COLO668 (cell line): ENCODE results near the gene MANF.
"Not testable (repeated sequence)": the region's sequence is repeated elsewhere in the genome, so short reads cannot be mapped to it uniquely, and the experiment has no call there.

Source experiments
- DNase-seq: peaks from one replicate; lab custom pipeline; 2025; ENCODE audit not compliant: unreplicated experiment; lab: John Stamatoyannopoulos, UW

The MANF gene

DNA sequence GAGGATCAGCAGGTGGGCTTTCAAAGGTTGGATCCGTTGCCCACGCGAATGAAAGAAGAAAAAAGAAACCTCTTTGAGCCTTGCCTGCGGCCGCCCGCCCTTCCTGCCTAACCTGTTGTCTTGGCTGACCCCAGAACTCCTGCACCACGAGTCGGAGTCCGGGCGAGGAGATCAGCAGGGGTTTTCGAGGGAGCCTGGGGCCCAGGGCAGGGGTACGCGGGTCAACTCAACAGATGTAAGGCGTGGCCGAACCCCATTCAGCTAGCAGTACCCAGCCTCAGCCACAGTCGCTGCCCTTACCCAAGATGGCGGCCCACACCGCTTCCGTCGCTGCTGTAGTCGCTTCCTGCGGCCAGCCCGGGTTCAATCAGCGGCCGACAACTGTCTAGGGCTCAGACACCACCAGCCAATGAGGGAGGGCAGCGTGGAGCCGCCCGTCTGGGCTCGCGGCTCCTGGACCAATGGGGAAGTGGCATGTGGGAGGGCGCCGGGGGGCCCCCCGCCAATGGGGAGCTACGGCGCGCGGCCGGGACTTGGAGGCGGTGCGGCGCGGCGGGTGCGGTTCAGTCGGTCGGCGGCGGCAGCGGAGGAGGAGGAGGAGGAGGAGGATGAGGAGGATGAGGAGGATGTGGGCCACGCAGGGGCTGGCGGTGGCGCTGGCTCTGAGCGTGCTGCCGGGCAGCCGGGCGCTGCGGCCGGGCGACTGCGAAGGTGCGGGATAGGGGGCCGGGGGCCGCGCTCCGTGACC is at the start of gene MANF:
Gene MANF (plus strand): TSS at position 566 of the 748 bp plus-strand sequence. CDS start 52 bp downstream, at position 618.
- peak; percentile 95 for DNase-seq

DNA sequence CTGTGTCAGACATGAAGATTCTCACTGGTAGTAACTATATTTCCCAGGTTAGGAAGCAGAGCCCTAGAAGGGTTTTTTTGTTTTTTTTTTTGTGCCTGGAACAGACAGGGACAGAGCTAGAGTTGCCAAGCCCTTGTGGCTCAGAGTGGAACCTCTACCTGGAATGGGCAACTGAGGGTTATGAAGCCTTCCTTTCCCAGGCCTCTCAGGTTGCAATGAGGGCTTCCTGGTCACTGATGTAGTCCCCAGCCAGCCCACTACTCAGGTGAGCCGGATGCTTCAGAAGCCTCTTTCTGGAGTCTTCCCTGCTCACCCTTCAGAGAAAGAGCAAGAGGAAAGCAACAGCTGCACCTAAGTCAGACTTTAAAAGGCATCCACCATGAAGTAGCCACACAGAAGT is 48.8 kb upstream of the MANF start:
- DNase-seq, result no peak

DNA sequence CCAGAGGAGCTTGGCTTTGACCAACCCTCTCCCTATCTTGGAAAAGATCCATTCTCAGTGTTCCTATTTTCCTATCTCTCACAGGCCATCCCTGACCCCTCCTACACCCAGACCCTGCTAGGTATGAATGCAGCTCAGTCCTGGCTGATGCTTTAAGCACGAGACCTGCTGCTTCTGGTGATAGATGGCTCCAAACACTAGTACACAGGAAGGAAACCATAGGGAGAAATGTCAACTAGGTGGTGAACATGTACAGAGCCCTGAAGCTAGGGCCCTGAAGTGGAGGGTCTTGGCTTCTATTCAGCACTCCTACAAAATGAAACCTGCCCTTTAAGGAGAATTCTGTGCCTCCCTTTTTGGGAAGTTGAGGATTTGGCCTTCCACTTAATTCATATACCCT is 47.4 kb upstream of the MANF start:
- no peak for DNase-seq

DNA sequence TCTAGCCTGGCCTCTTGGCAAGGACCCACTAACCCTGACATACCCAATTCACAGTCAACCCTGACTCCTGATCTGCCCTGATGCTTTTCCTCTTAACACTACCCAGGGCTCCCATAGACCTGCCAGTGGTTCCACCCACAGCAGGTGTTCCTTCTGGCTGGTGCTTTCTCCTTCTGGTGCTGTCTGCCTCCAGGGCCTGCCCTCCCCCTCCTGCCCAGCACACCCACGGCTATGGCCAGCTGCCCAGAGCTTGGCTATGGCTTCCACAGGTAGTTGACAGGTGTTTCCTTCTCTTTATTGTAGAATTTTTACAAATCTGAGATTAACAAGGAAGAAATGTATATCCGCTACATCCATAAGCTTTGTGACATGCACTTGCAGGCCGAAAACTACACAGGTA is 46.5 kb upstream of the MANF start:
- DNase-seq, result peak; percentile 25

DNA sequence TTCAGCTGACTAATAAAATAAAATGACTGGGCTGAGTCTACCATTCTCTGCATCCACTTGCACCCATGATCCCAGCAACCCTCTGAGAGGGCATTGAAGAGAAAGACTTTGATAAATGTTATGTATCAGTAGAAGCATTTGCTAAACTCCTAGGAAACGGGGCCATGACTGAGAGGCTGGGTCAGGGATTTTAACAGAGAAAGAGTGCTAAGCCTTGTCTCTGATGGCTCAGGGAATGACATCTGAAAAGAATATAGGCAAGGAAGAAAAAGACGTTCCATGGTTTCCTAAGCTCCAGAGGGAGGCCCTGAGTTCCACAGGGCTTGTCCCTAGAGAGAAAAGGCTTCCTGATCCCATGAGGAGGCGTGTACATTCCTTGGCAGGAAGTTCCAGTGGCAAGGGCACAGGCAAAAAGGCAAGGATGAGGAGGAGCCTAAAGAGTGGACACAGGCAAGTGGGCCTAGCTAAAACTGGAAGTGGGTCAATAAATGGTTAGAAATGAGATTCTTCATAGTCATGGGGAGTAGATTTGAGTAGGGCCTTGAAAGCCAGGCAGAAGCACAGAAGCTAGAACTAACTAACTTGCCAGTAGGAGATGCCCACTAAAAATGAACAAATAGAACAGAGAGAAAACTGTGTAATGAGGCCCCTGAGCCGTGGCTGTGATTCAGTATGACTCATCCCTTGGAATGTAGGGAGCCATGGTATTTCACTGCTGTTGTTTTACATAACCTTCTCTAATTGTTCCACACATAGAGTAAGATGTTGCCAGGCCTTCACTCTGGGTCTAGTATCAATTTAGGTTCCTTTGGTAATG is 44.9 kb upstream of the MANF start:
- DNase-seq, result no peak

DNA sequence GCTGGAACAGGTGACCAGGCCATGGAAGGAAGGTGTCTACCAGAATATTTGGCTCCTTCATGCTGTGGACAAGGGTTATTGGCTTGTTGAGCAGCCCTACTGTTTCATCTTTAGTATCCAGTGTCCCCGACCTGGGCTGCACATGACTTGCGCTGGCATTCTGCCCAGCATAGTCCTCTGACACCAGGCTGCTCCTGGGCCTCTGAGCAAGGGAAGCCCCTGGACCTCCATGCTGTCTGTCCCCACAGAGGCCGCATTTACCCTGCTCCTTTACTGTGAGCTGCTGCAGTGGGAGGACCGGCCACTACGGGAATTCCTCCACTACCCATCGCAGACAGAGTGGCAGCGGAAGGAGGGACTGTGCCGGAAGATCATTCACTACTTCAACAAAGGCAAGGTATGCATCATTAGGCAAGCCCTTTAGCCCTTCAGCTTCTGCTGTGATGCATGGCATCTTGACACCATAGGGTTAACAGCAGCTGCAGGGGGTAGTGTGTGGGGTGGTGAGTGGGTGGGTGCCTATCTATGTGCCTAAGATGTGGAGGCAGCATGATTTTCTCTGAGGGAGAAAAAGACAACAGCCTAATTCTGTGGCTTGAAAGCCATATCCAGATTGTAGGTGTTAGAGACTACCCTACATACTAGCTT is 44.0 kb upstream of the MANF start:
- DNase-seq, result no peak

DNA sequence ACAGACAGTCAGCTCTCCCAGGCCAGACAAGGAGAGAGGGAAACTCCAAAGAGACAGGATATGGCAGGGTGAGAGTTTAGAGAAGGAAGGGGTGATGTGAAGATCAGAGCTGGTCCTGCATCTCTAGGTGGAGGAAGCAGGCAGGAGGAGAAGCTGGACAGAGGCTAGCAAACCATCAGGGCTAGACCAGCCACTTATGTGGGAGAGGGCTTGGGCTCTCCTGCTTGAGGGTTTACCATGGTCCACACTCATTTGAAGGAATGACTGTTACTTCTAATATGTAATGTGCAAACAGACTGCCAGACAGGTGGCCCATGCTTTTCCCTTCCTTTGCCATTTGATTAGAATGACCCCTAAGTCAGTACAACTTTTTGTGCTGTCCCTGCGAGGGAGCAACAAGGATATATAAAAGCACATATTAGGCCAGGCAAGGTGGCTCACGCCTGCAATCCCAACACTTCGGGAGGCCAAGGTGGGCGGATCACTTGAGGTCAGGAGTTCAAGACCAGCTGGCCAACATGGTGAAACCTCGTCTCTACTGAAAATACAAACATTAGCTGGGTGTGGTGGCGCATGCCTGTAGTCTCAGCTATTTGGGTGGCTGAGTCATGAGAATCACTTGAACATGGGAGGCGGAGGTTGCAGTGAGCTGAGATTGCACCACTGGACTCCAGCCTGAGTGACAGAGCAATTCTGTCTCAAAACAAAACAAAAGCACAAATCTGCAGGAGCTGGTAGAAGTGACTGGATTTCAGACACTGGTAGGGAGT is 41.0 kb upstream of the MANF start:
- DNase-seq, result no peak

DNA sequence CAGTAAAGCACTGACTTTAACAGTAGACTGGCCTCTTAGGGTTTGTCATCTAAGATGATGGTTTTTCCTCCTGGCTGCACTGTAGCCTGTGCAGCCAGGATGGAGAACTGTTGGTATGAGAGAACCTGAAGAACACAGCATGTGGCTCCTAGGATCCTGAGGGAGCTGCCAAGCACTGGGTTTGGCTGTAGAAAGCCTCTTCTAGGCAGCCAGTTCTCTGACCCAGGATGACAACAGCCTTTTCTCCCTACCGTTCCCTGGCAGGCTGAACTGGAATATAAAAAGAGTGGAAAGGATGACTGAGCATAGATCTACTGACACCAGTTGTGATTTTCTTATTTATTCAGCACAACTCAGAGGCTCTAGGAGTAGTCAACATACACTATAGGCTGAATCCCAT is 34.3 kb upstream of the MANF start:
- no peak for DNase-seq

DNA sequence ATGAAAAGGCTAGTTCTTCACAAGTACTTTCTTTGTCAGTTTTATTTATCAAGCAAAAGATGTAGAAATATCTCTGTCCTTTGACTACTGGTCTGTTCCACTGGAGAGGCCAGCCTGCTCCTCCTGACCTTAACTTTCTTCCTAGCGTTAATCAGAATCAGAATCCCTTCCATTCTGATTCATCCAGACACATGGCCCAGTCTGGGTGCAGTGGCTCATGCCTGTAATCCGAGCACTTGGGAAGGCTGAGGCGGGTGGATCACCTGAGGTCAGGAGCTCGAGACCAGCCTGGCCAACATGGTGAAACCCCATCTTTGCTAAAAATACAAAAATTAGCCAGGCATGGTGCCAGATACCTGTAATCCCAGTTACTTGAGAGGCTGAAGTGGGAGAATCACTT is 32.0 kb upstream of the MANF start:
- DNase-seq, result no peak

DNA sequence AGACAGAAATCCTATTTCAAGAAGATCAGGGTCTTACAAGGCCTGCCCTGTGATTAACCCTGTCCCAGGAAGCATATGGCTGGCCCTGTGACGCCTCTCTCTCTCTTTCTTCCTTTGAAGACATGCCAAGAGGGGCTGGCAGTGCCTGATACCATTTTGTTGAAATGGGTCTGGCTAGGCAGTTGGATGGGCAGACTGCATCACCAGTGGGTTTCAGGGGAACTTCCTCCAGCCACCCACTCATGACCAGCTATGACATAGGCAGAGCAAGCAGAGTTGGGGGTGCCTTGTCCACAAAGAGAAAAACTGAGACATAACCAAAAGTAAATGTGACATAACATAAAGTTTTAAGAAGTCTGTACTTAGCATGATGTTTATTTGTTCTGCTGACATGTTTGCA is 31.4 kb upstream of the MANF start:
- DNase-seq, result no peak

DNA sequence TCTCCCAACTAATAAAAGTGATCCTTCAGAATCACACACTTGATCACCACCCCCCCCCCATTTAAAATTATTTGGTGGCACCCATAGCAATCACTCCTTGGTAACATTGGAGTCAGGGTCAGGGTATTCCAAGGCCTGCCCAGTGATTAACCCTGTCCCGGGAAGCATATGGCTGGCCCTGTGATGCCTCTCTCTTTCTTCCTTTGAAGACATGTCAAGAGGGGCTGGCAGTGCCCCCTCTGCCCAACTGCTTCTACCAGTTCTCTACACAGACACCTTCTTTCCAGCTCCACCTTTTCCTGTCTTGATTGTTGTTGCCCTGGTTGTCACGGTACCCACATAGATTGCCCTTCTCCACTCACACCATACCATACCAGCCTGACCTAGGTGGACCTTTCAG is 30.9 kb upstream of the MANF start:
- no peak for DNase-seq

DNA sequence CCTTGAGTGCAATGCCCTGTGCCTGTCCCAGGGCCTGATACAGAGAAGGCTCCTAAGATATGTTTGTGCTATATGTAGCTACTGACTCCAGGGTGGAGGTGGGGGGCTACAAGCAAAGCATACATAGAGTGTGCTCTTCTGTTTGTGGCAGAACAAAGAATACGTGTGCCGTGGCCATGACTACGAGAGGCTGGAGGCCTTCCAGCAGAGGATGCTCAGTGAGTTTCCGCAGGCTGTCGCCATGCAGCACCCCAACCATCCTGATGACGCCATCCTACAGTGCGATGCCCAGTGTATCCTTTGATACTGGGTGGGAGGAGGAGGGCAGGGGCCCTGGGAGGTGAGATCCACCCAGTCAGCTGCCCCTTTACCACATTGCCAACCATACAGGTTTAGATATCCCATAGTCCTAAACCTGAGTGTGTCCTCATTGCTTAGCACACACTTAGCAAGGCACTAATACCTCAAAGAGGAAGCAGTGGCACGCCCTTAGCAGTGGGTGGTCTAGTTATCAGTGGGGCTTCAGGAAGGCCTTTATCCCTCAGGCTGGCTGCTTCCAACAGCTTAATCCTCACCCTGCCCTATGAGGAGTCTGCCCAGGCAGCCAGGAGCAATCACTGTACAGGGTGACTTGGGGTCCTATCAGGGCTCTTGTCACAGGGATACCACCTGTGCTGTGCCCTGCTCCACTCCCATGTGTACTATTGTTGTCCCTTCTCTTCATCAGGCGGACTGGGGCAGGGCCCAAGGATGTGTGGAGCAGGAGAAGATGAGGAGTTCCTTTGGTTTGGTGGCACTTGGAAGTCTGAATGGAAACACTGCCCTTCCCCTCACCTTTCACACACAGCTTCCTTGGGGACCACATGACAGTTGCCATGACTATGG is 30.1 kb upstream of the MANF start:
- DNase-seq, result no peak

DNA sequence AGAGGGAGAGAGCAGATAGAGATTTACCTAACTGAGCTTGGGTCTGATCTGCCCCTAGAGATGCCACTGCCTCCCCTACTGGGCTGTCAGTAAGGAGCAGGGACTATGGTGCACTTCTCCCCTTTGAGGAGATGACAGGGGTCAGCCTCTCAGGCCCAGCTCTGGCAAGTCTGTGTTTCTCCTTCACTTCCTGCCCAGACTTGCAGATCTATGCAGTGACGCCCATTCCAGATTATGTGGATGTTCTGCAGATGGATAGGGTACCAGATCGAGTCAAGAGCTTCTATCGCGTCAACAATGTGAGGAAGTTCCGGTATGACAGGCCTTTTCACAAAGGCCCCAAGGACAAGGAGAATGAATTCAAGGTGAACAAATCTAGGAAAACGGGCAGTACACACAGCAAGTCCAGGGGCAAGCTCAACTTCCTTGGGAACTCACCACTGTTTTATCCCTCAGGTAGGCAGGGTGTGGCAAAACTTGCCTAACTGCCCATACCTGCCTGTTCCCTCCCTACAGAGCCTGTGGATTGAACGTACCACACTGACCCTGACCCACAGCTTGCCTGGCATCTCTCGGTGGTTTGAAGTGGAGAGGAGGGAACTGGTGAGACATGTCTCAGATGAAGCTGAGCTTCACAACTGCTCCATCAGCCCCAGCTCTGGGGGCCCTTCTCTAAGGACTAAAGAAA is 29.1 kb upstream of the MANF start:
- no peak for DNase-seq

DNA sequence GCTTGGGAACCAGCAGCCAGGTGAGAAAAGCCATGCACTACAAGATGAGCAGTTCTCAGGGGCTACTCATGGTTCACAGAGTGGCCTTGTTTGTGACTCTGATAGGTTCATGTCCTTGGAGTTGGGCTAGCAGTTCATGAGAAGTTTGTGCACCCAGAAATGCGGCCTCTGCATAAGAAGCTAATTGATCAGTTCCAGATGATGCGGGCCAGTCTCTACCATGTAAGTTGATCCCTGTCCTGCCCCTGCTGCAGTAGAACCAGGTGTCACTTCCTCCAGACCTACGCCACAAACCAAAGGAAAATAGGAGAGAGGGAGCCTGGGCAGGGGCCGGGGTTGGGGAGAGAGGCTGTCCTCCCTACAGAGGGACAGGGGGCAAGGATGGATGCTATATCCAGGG is 27.2 kb upstream of the MANF start:
- no peak for DNase-seq

DNA sequence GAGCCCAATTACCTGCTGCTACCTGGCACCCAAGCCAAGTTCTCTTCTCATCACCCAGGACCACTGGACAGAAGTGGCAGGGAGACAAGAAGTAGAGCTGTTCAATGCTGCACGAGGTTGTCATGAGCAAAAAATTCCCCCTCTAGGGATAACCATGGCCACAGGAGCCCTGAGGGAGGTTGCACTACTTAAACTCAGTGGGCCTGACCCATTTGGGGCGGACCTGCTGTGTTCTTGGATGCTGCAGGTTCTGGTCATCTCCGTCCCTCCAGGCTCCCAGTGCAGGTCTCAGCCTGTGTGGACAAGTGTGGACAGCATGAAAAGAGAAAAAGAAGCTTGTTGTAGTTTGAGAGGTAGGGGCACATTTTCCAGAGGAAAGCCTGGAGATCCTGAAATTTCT is 26.1 kb upstream of the MANF start:
- no peak for DNase-seq

DNA sequence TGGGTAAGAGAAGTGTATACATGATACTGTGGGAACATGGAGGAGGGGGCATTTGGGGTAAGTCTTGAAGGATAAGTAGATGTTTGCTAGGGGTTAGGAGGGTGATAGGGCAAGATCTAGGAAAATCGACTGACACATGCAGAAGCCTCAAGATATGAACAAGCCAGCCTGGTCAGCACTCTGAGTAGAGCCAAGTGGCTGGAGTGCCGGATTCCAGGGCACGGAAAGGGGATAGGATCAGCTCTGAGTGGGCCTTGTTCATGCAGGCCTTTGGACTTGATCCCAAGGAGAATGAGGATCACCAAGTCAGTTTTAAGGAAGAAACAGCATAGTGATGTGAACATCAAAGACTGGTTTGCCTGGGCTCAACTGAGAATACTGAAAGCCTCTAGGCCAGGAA is 24.3 kb upstream of the MANF start:
- DNase-seq, result no peak

DNA sequence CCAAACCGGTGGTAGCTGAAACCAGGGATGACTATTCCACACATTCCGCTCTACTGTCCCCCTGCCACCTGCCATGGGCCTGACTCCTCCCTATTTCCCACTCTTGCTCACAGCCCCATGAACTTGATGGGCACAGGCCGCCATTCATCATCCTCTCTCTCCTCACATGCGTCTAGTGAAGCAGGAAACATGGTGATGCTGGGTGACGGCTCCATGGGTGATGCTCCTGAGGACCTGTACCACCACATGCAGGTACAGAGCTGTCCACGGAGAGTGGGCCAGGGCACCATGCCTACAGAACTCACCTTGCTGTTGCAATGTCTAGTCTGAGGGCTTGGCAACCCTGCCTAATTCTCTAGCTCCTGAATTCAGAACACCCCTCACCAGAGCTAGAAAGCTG is 23.3 kb upstream of the MANF start:
- no peak for DNase-seq

DNA sequence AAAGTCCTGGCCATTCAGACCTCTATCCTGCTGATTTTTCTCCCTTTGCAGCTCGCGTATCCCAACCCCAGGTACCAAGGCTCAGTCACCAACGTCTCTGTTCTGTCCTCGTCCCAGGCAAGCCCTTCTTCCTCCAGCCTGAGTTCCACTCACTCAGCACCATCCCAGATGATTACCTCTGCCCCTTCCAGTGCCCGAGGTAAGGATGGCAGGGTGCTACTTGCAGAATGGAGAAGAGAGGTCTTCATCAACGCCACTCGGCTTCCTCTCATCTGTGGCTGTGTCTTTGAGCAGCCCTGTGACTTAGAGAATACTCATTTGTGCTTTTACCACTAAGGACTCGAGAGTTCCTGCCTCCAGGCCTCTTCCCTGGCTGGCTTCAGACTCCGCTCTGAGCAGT is 22.6 kb upstream of the MANF start:
- no peak for DNase-seq

DNA sequence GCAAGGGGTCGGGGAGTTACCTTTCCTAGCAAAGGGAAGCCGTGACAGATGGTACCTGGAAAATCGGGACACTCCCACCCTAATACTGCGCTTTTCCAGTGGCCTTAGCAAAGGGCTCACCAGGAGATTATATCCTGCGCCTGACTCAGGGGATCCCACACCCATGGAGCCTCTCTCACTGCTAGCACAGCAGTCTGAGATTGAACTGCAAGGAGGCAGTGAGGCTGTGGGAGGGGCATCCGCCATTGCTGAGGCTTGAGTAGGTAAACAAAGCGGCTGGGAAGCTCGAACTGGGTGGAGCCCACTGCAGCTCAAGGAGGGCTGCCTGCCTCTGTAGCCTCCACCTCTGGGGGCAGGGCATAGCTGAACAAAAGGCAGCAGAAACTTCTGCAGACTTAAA is 16.8 kb upstream of the MANF start:
- not testable (repeated sequence) for DNase-seq
